Lower leg skin (tissue), 3 donors: ENCODE measurements around the gene CA10.

Experiments
- CTCF ChIP-seq, 3 donors: fragments of 450-650 bp; IDR thresholded peaks; one replicate each; pipeline ENCODE4 v1.5.1; 2016; ENCODE audit warnings: antibody characterized with exemption in 3 of 3, mild to moderate bottlenecking in 3 of 3, moderate library complexity in 2 of 3
- POLR2A ChIP-seq, 2 donors: fragments of 450-650 bp; IDR thresholded peaks; one replicate each; pipeline ENCODE4 v1.6.1; 2016 to 2017; ENCODE audit warnings: antibody characterized with exemption in 2 of 2, mild to moderate bottlenecking in 1 of 2, moderate library complexity in 1 of 2

- TF ChIP-seq CTCF (IDR thresholded peaks at IDR 0.05) = no peak
- TF ChIP-seq POLR2A (IDR thresholded peaks at IDR 0.05) = no peak
Observed at GRCh38 chr17:52011064-52011463, 147.4 kb downstream of the CA10 start.
